Measurements from ENCODE around the gene SCARB2.

The SCARB2 gene

DNA sequence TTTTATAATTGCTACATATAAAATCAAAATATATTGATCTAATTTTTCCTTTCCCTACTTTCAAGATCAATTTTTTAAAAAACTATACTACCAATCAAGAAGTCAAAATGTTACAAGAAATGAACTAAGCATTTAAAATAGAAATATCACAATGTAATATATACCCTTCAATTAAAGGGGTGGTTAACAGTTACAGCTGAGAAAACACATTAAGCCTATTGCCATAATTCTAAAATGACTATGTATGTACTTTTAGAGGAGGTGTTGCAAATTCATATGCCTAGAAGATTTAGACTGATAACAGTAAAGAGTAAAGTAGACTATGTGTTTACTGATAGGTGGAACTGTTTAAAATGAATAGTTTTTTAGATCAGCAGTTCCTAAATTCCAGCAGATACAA lies 69.1 kb downstream of the SCARB2 start:
- DNase-seq = no peak

DNA sequence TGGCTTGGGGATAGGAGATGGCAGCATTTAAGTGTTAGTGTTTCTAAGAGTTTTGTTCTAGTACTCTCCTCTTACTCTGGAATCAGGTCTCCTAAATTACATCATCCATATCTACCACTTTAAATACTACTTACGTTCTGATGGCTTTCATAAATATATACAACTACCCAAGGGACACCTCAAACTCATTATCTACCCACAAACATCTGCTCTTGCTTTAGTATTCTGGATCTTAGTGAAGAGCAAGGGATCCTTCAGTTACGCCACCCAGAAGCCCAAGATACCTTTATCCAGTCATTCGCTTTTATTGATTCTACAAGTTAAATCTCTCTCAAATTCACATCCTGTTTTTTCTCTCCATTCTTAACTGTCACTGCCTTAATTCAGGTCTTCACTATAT lies 72.4 kb downstream of the SCARB2 start:
- no peak for DNase-seq

DNA sequence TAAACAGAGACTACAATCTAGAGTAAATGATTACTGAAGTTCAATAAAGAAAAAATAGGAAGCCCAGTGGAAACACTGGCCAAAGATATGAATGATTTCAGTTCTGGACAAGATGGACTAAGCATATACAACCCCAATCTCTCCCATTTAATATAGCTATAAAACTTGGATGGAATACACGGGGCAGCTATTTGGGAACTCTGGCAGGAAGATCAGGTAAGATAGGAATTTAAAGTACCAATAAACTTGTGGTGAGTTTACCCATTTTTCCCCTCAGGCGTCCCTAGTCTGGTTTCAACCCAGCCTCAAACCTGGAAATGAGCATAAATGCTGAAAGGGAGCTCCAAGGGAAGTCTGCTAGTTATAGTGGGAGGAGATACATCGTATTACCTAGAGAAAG lies 85.9 kb downstream of the SCARB2 start:
- no peak for DNase-seq

DNA sequence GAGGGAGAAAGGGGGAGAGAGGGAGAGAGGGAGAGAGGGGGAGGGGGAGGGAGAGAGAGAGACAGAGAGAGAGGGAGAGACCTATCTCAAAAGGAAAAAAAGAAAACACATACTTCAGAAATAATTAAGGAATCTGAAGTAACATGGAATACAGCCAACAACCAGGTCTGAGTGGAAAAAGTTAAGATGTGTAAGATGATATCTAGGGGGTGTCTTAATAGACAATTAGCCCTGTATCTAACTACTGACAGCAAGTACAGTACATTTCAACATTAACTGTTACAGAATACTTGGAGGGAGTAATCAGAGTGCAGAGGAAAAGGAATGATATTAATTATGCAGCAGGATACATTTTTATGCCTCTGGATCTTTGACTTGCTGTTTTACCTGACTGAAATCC lies 87.8 kb downstream of the SCARB2 start:
- no peak for DNase-seq

DNA sequence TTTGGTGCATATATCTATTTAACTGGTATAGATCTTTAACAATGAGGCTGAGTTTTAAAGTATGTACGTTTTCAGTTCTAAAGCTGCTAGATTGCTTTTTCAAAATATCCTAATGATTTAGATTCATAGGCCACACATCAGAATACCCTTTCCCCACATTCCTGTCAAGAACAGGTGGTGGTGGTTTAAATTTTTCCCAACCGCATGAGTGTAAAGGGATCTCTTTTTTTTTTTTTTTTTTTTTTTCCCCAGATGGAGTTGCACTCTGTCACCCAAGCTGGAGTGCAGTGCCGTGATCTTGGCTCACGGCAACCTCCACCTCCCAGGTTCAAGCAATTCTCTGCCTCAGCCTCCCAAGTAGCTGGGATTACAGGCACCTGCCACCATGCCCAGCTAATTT lies 93.4 kb downstream of the SCARB2 start:
- no peak for DNase-seq

DNA sequence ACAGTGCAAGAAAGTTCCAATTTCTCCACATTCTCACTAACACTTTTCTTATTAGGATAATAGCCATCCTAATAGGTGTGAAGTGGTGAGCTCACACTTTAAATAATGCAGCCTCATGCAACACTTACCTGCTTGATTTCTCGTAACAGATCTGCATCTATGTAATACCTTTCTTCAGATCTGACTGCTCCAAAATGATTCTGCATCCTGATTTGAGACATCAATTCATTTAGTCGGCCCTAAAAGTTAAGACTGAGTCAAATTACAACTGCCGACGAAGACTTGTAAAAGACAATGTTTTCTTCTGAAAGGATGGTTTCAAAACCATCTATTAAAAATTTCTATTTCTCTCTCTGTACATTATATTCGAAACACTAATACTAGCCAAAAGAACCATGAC lies 96.1 kb downstream of the SCARB2 start:
- DNase-seq = no peak

DNA sequence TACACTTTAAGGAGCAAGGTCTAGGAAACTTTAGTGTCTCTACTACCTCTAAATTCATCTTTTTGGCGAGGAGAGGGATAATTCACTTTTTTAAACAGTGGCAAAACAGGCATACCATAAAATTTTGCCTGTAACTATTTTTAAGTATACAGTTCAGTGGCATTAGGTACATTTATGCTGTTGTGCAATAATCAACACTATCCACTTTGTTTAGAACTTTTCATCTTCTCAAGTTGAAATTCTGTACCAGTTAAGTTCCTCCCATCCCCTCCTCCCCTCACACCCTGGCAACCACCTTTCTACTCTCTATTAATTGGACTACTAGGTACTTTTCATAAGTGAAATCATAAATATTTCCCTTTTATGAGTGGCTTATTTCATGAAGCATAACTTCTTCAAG lies 96.8 kb downstream of the SCARB2 start:
- no peak for DNase-seq
